Smooth muscle cell (in vitro differentiated cells): ENCODE data around the gene ABCA7. TPM values are rescaled to one million over a fixed set of nuclear protein-coding genes. Genes with fewer than 3 reads are reported as not detected.

Experiments
- DNase-seq: peaks from one replicate; lab custom pipeline; 2025; ENCODE audit not compliant: unreplicated experiment; lab: John Stamatoyannopoulos, UW
- H2AFZ ChIP-seq: fragments of 200-600 bp; sonication (generic); 2 replicates; pipeline ENCODE4 v1.6.0; 2016; ENCODE audit warnings: antibody characterized with exemption, low read depth, mild to moderate bottlenecking
- H3F3A ChIP-seq: fragments of 200-600 bp; sonication (generic); 2 replicates; pipeline ENCODE4 v1.6.0; 2017; ENCODE audit warnings: antibody characterized with exemption, low read depth
- H3K27ac ChIP-seq: fragments of 200-600 bp; sonication (generic); 2 replicates; pipeline ENCODE4 v1.5.1; 2016; ENCODE audit warnings: low read depth, mild to moderate bottlenecking
- H3K27me3 ChIP-seq: fragments of 200-600 bp; sonication (generic); 2 replicates; pipeline ENCODE4 v1.6.1; 2016; ENCODE audit warnings: low read depth, mild to moderate bottlenecking
- H3K36me3 ChIP-seq: fragments of 200-600 bp; sonication (generic); 2 replicates; pipeline ENCODE4 v1.5.1; 2016; ENCODE audit warnings: low read depth
- H3K4me1 ChIP-seq: fragments of 200-600 bp; sonication (generic); 2 replicates; pipeline ENCODE4 v1.5.1; 2016; ENCODE audit warnings: low read depth
- H3K4me2 ChIP-seq: fragments of 200-600 bp; sonication (generic); 2 replicates; pipeline ENCODE4 v1.6.0; 2016; ENCODE audit warnings: mild to moderate bottlenecking
- H3K4me3 ChIP-seq: fragments of 200-600 bp; sonication (generic); 2 replicates; pipeline ENCODE4 v1.5.1; 2016; ENCODE audit warnings: mild to moderate bottlenecking
- H3K79me2 ChIP-seq: fragments of 200-600 bp; sonication (generic); 2 replicates; pipeline ENCODE4 v1.6.0; 2016; ENCODE audit warnings: low read depth, mild to moderate bottlenecking
- H3K9ac ChIP-seq: fragments of 200-600 bp; sonication (generic); 2 replicates; pipeline ENCODE4 v1.6.0; 2016; ENCODE audit warnings: low read depth
- H3K9me3 ChIP-seq: fragments of 200-600 bp; sonication (generic); replicated peaks from 2 replicates; pipeline ENCODE4 v1.5.1; 2016; ENCODE audit warnings: low read depth
- H4K20me1 ChIP-seq: fragments of 200-600 bp; sonication (generic); 2 replicates; pipeline ENCODE4 v1.6.0; 2016; ENCODE audit warnings: low read depth
- CTCF ChIP-seq: fragments of 200-600 bp; sonication (generic); IDR thresholded peaks from 2 replicates; pipeline ENCODE4 v1.5.1; 2017; ENCODE audit warnings: borderline replicate concordance, mild to moderate bottlenecking, antibody characterized with exemption; ENCODE audit not compliant: insufficient read depth, poor library complexity, severe bottlenecking
- WGBS: methylation state at CpG from one replicate; pipeline ENCODE4 v1.1.7; 2016; ENCODE audit warnings: low lambda C conversion rate; 5-methylcytosine and 5-hydroxymethylcytosine counted together
- polyA plus RNA-seq: library from polyadenylated mRNA; unstranded; fragments of >200 nt; fragmentation: Nextera tagmentation; extraction: Ambion mirVana; gene quantifications from 2 replicates; pipeline ENCODE4 v1.2.1, GENCODE V29; 2016
- total RNA-seq: library from RNA; depleted of rRNA; stranded (reverse); fragments of >200 nt; gene quantifications from 2 replicates; pipeline ENCODE4 v1.2.3, GENCODE V29; 2014

Gene ABCA7
- total and polyA plus RNA-seq, 2 experiments from 2014 or later, result 4.1 to 11.8 TPM

- no peak overlapping the region for H3K4me2 ChIP-seq
- no peak overlapping the region for H3K4me3 ChIP-seq
- H3K27ac ChIP-seq, result no peak overlapping the region
- no peaks in the 10 kb centered on the region for H3K79me2 ChIP-seq
- H3K27me3 ChIP-seq, result no peaks in the 10 kb centered on the region
- no peak overlapping the region for H2AFZ ChIP-seq
- 96% methylated on average over 28 of the region's 28 CpGs for WGBS
- peaks cover 19% of the 10 kb centered on the region for H3K9me3 ChIP-seq
- peaks cover 26% of the 10 kb centered on the region for H3K36me3 ChIP-seq
- no peaks in the 10 kb centered on the region for H3F3A ChIP-seq
- H4K20me1 ChIP-seq, result no peaks in the 10 kb centered on the region
- DNase-seq, result no peak
- TF ChIP-seq CTCF, result no peak
- H3K4me1 ChIP-seq, result no peaks in the 10 kb centered on the region
- H3K9ac ChIP-seq, result no peak overlapping the region
These were observed 14.5 kb downstream of the ABCA7 start for GRCh38 chr19:1054102-1055027.

GRCh38 chr19:1055028-1055425 is 15.1 kb downstream of the ABCA7 start:
- Histone ChIP-seq H3K27ac (no peak overlapping the region), H3K9me3 (peaks cover 19% of the 10 kb centered on the region), H3K36me3 (peaks cover 26% of the 10 kb centered on the region), H3K4me3 (no peak overlapping the region), H2AFZ (no peak overlapping the region), H3K9ac (no peak overlapping the region), H3K79me2 (no peaks in the 10 kb centered on the region), H3K27me3 (no peaks in the 10 kb centered on the region), H3F3A (no peaks in the 10 kb centered on the region), H3K4me2 (no peak overlapping the region), H3K4me1 (no peaks in the 10 kb centered on the region), H4K20me1 (no peaks in the 10 kb centered on the region)
- TF ChIP-seq CTCF, result no peak
- DNase-seq, result no peak
- WGBS, result 98% methylated on average over 14 of the region's 14 CpGs

- H3K79me2 ChIP-seq, result no peaks in the 10 kb centered on the region
- no peak for TF ChIP-seq CTCF
- H3F3A ChIP-seq, result no peaks in the 10 kb centered on the region
- DNase-seq, result no peak
- peaks cover 26% of the 10 kb centered on the region for H3K36me3 ChIP-seq
- 98% methylated on average over 20 of the region's 20 CpGs for WGBS
- H3K4me1 ChIP-seq, result no peaks in the 10 kb centered on the region
- no peak overlapping the region for H3K27ac ChIP-seq
- H3K4me3 ChIP-seq, result no peak overlapping the region
- H3K4me2 ChIP-seq, result no peak overlapping the region
- H3K27me3 ChIP-seq, result no peaks in the 10 kb centered on the region
- peaks cover 19% of the 10 kb centered on the region for H3K9me3 ChIP-seq
- no peak overlapping the region for H2AFZ ChIP-seq
- no peaks in the 10 kb centered on the region for H4K20me1 ChIP-seq
- H3K9ac ChIP-seq, result no peak overlapping the region
These were observed 16.1 kb downstream of the ABCA7 start for GRCh38 chr19:1055886-1056620.
